CD4-positive, alpha-beta T cell treated with Interleukin-1 beta for 1 hour (primary cell): ENCODE results near the gene SLC35B1.
"Not testable (repeated sequence)": the region's sequence is repeated elsewhere in the genome, so short reads cannot be mapped to it uniquely, and the experiment has no call there.

ENCODE experiments used
- DNase-seq, 2 donors: peaks; one replicate each; pipeline ENCODE4 v3.0.0-alpha.2; 2020 to 2022

The SLC35B1 gene

DNA sequence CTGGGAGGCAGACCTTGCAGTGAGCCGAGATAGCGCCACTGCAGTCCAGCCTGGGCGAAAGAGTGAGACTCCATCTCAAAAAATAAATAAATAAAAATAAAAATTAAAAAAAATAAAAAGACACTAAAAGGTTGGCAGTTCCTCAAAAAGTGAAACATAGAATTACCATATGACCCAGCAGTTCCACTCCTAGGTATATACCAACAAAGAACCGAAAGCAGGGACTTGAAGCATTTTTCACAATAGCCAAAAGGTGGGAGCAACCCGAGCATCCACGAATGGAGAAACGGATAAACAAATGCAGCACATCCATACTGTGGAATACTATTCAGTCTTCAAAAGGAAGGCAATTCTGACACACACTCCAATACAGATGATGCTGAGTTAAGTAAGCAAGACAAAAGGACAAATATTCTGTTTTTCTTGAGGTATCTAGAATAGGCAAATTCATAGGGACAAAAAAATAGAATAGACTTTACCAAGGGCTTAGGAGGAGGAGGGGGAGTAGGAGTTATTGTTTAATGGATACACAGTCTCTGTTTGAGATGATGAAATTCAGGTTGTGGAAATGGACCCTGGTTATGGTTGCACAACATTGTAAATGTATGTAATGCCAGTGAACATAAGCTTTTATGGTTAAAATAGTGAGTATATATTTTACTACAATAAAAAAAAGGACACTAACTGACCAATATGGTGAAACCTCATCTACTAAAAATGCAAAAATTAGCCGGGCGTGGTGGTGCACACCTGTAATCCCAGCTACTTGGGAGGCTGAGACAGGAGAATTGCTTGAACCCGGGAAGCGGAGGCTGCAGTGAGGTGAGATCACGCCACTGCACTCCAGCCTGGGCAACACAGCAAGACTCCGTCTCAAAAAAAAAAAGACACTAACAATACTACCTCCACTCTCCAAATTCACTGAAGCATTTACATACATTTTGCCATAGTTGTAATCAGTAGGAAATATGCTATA lies 27.0 kb upstream of the SLC35B1 start:
- DNase-seq = no peak

DNA sequence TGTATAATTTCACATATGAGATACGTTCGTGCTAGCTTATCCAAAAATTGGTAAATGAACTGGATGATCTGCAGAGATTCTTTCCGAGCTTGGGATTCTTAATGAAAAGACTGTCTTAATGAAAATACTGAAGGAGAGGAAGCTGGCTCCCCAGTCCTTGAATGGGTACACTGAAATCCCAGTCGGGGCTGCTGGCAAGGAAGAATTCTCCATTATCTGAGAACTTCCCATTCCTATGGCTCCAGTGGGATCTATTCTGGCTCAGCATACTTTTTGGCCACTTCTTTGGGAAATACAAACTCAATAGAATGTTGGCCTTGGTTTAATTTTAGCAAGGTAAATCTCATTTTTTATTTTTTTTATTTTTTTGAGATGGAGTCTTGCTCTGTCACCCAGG lies 23.7 kb upstream of the SLC35B1 start:
- DNase-seq = no peak

DNA sequence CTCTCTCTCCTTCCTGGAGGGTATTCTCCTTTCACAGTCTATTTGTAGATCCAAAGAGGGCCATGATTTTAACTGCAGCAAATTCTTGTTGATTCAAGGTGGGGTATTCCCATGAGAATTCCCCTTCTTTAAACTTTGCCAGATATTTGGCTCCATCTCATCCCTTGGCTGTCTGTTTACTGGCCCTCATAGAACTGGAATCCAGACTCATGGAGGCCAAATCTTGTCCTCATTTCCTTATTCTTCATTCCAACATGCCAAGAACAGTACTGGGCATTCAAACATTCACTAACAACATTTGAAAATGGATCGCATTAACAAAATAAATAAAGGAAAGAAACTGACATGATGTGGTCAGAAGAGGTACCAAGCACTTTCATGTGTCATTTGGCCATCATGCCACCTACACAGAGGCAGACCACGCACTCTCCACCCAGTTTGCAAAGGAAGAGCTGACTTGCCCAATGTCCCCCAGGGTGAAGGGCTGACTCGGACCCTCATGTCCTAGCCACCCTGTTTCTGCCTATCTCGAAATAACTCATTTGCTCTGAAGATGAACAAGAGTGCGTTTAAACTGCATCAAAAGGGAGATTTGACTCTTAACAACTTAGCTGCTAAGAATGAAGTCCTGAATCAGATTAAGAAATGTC lies 23.1 kb upstream of the SLC35B1 start:
- DNase-seq = no peak

DNA sequence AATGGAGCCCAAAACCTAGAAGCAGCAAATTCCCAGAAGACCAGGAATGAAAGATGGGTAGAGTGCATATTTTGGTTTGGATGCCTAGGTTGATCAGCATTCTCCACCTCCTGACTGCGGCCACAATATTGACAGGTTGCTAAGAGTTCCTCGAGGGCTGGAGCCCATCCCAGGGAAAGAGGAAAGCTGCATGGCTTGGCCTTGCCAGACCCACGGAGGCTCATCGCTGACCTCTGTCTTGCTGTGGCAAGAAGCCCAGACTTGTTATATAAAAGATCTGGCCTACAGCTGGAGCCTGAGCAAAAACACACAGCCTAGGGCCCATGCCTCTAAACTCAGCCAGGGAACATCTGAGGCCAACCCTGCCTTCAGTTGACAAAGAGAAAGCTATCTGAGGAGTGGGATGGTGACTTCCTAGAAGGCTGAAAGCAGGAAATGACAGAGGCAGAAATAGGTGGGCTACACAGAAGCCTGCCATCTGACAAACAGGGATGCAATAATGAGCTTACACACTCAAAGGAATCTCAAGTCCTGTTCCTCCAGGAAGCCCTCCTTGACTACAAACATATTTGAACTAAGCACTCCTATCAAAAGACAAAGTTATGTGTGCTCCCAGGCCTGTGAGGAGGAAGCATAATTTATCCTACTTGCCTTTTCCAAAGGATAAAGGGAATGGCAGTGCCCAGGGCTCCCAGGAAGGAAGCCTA lies 22.5 kb upstream of the SLC35B1 start:
- DNase-seq = no peak

DNA sequence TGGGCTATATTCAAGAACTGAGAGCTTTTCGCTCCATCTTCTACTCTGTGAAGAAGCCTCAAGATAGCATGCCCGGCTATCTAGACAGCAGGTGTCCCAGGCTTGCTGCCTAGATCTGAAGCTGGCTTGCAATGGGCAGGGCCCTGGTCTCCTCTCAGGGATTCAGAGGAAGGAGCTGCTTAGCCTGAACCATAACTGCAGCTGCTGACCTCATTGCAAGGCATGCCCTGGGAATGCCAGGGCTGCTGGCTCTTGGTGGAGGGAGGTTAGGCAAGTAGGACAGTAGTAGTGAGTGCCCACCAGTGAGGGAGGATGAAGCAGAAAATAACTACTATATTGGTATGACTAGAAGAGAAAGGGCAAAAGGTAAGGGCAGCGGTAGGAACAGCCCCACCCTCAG lies 21.3 kb upstream of the SLC35B1 start:
- DNase-seq = no peak

DNA sequence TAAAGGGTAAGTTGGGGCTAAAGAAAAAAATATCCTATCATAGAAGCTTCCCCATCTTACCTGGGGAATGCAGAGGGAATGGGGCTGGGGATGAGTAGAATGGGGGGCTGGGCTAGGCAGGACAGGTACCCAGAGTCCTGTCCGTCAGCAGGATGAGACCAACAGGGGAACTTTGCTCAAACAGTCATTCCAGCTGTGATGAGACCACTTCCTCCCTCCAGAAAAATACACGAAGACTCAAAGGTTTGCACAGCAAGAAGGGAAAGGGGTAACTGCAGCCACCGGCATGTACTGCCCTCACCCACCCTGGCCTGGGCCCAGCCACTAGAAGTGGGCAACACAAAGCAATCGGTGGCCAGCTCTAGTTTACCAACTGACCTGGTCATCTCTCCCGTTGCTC lies 20.7 kb upstream of the SLC35B1 start:
- DNase-seq = no peak

DNA sequence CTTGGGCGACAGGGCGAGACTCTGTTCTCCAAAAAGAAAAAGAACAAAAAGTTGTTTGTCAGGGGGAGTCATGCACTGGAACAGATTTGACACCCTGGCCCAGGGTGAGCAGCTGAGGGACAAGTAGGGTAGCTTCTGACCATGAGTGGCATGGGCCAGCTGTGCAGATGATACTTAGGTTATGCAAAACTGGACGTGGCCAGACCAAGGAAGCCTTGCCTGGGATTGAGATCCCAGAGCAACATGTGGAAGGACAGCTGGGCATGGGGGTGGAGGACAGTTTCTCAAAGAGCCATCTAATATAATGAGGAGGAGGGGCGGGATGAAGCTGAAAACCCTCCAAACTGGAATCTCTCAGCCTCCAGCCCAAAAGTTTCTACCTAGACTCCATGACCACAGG lies 19.6 kb upstream of the SLC35B1 start:
- DNase-seq = no peak

DNA sequence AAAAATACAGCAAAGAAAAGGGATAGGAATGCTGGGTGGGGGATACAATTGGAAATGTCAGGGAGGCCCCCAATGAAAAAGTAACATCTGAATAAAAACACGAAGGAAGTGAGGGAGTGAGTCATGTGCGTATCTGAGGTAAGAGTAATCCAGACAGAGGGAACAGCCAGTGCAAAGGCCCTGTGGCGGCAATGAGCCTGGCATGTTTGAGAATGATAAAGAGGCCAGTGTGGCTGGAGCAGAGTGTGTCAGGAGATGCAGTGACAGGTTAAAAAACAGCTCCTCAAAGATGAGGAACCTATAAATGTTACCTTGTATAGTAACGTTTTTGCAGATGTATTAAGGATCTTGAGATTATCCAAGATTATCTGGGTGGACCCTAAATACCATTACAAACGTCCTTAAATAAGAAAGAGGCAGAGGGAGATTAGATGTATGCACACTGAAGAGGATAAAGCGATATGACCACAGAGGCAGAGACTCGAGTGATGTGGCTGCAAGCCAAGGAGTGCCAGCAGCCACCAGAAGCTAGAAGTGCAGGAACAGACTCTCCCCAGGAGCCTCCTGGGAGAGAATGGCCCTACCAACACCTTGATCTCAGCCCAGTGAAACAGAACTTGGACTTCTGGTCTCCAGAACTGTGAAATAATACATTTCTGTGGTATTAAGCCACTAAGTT lies 17.8 kb upstream of the SLC35B1 start:
- no peak for DNase-seq

DNA sequence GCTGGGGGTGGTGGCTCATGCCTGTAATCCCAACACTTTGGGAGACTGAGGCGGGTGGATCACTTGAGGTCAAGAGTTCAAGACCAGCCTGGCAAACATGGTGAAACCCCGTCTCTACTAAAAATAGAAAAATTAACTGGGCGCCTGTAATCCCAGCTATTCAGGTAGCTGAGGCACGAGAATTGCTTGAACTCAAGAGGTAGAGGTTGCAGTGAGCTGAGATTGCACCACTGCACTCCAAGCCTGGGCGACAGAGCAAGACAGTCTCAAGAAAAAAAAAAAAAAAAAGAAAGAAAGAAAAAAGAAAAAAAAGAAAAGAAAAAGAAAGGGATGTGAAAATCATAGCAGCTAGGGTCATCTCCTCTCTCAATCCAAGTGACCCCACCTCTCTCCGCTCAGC lies 16.8 kb upstream of the SLC35B1 start:
- not testable (repeated sequence) for DNase-seq

DNA sequence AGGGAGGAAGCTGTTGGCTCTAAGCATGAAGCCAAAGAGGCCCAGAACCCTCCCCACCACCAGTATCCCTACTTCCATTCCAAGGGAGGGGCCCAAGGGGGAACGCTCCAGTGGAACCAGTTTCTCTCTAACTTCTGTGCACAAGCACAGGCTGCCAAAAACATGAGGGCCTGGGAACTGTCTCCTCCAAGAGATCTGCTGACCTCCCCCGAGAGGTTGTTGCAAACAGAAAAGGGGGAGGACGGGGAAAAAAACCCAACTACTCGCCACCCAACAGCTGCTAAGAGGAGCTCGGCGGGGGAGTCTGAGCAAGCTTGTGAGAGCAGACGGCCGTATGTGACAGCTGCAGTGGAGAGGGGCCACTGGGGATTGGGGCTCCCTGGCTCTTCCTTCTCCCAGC lies 15.7 kb upstream of the SLC35B1 start:
- no peak for DNase-seq

DNA sequence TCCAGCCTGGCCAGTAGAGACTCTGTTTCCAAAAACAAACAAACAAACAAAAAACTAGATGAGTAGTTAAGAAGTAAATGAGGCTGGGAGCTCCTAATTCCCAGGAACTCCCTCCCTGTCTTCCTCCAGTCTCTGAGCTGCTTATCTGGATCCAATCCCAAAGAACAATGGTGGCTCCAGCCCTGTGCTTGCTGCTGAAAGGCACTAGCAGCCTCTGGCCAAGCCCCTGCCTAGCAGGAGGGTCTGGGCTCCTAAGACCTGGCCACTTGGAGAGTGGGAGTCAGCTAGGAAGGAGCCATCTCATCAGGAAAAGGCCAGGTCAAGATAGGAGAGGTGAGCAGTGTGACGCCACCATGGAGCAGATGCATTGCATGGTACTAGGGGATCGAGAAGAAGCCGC lies 14.3 kb upstream of the SLC35B1 start:
- DNase-seq = no peak

DNA sequence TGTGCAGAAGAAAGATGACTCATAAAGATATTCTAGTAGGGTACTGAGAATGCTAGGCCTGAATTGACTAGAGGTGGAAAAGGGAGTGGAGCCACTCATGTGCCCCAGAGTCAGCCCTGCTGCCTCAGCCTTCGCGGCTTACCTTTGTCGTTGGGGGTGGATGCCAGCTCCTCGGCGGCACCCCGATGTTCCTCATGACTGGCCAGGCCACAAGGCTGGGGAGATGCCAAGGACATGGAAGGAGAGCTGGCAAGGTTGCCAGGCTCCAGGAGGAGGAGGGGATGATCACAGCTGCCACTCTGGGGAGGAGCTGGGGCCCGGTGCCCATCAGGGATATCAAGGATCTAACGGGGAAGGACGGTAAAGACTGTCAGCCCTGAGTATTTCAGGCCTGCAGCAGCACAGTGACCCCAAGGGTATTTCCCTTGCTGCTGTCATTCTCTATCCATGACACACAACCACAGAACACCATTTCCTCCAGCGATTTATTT lies 9.7 kb upstream of the SLC35B1 start:
- no peak for DNase-seq

DNA sequence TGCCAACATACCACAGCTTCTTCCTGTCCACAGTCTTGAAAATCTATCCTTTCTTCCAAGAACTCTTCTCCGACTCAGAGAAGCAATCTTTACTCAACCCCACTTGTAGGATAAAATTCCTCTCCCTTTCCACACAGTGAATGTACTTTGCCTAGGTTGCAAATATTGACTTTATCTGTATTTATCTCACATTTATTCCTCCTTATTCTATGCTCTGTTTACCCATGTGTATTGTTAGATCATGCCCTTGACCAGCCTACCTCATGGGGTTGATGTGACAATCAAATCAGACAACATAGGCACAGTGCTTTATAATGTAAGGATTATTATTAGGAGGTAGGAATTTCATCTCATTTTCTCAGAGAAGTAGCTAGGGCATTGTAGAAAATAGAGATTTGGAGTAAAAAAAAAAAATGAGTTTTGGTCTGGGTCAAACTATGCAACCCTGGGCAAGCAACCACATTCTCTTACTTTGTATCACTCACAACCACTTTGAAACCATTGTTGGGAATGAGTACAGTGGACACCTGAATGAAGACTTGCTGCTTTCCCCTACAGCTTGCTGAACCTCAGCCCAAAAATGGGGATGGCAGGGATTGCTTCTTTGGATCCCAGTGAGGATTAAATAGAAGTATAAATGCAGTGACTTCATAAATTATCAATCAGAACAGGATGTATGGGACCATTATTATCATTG lies 9.1 kb upstream of the SLC35B1 start:
- no peak for DNase-seq

DNA sequence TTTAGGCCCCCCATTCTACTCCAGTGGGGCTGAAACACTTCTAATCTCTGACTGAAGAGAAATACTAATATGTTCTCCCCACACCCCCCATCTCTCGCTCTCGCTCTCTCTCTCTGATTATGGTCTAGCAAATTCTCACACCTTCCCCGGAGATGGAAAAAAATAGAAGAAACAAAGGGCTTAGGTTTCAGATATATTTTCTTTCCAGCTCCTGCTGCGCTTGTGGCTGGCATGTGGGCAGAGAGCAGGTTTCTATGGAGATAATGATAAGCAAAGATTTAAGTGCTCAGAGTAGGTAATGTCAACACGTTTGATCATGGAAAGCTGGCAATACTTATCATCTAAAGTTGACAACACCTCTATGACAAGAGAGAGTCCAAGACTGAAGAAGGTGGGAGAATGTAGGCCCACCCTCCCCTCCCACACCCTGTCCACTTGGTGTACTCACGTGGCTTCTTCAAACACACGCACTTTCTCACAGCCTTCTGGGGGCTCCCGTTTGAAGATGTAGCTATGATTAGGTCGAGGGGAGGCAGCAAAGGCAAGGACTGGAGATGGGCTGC lies 8.0 kb upstream of the SLC35B1 start:
- peak; percentile 66 to 82 for DNase-seq

DNA sequence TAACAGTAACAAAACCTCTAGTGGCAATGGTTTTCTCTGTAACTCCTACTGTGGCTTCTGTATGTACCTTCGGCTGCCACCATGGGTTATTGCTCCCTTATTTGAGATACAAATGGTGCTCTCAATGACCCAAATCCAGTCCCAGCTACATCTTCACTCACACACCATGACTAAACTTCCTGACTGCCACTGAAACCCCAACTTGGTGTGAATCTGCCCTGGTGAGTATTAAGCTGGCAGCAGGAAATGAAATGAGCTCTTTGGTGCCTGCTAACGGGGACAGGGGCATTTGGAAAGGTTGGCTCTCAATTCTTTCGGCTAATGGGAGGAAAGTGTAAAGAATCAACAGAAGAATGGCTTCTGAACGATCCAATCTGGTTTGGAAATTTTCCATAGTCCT lies 7.5 kb upstream of the SLC35B1 start:
- DNase-seq = peak; percentile 42 to 66

DNA sequence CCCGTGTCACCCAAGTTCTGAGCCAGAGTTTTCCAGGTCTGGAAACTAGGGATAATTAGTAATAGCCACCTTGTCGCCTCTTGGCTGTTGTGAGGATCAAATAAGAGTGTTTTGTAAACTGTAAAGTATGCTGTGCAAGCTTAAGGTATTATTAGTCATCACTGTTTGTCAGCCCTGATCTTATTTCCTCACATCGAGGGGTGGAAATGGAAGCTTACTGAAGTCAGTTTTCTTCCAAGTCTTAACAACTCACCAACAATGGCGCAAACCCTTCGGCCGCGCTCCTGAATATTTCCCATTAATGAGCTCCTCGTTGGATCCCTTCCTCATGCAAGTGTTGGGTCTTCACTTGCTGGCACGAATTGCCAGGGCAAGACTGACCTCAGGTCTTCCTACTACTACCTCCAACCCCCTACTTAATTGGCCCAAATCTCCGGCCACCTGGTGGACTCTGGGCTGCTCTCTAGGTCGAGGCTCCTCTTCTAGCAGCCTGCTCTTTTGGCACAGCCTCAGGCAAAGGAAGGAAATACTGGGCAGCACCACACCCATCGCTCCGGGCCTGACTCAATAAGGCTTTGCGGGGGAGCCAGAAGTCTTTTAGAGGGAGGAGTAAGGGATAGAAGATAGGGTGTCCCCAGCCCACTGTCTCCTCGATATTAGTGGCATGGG lies 885 bp upstream of the SLC35B1 start:
- DNase-seq = peak in 1 of 2 donors; percentile 18

DNA sequence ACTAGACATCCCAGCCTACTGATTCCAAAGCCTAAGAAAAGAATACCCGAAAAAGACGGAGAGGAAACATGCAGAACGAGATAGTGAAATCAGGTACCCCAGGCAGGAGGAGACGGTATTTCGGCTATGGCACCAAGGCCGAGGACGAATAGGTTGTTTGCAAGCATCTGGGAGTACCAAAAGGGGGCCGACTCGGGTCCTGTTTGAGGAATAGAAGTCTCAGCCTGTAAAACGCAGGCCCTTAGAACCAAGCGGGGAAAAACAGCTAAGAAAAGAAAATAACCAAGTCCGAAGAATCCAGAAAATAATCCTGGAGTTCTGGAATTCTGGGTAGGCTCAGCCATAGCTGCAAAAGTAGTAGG lies 537 bp downstream of the SLC35B1 start:
- peak; percentile 22 to 42 for DNase-seq

DNA sequence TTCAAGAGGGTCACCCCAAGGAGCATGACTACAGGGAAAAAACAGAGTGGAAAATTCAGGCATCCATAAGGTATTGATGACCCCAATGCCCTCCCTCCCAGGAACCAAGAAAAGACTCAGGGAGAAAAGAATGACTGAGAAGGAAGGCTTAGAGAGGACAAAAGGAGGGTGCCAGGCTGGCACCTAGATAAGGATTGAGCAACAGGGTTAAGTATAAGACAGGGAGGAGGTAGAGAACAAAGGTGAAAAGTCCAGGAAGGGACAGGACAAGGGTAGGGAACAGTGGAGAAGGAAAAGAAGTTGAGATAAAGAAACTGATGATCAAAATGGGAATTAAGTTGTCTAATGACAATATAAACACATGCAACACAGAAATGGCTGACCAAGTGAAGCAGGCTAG lies 2.5 kb downstream of the SLC35B1 start:
- DNase-seq = no peak

DNA sequence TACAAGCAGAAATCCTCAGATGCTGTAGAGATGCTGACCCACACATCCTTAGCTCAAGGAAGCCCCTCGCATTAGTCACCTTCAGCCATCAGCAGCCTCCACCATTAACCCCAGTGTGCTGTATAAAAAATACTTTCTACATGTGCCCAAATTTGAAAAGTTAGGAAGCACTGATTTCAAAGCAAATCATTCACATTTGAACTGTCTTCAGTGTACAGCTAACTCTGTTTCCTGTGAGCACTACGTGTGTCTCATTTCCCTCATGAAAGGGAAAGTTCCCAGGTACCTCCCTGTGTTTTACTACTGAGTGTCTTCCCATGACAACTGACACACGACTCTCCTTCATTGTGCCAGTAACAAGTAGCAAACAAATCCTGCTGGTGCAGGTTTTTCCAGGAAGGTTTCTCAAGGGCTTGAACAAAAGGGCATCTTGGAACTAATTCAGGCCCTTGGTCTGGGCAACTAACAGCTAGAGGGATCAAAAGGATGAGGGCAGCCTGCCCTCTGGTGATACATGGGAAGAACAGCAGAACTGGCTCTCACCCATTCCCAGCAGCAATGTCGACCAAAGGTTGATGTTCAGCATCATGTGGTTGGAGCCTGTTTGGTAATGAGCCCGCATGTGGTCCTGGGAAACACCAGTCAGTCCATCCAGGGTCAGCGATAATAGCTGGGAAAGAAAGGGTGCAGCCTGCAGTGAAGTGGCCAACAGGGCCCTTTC lies 4.0 kb downstream of the SLC35B1 start:
- peak in 1 of 2 donors; percentile 36 for DNase-seq

DNA sequence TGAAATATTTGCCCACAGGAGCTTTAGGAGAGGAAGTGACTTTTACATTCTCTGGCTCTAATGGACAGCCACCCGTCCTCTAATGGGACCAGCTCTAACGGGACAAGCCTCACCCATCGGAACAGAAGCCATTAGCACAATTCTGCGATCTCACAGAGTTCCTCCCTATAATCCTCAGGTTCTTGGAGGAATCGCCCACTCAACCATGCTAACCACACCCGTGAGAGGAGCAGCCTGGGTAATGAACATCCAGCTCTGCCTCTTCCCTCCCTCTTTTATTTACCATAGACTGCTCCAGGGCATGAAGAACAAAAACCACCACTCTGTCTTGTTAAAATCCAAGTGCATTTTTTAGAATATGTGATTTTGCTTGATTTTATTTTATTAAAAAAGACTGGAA lies 6.8 kb downstream of the SLC35B1 start:
- no peak for DNase-seq
